PC-3 (cell line): ENCODE results near the gene CAMTA1.

ENCODE experiments used
- CTCF ChIP-seq: fragments of 300-600 bp; sonication (generic); conservative IDR thresholded peaks from 2 replicates; pipeline ENCODE4 v1.5.1; 2017; ENCODE audit warnings: antibody characterized with exemption, low read depth, mild to moderate bottlenecking, low read length
- EZH2phosphoT487 ChIP-seq: fragments of 300-600 bp; sonication (generic); IDR thresholded peaks from 2 replicates; pipeline ENCODE4 v1.6.1; 2018; ENCODE audit warnings: mild to moderate bottlenecking, antibody characterized with exemption, low read length, borderline replicate concordance

GRCh38 chr1:6795661-6796060 lies 10.4 kb downstream of the CAMTA1 start:
- TF ChIP-seq CTCF (no peak), EZH2phosphoT487 (no peak)
